K562 (cell line): ENCODE data around the gene CCR9. TPM values are rescaled to one million over a fixed set of nuclear protein-coding genes. Genes with fewer than 3 reads are reported as not detected.

Source experiments
- ATF3 ChIP-seq, 2 experiments: fragments of 450-650 bp in 1 of 2; sonication (generic) in 1 of 2; formaldehyde crosslinking in 1 of 2; IDR thresholded peaks in 1 of 2; conservative IDR thresholded peaks in 1 of 2; 2 replicates each; pipeline versions ENCODE4 v1.6.1 to v1.8.1; 2016 to 2023; ENCODE audit warnings: mild to moderate bottlenecking in 2 of 2, moderate library complexity in 2 of 2, inconsistent platforms in 1 of 2, missing genetic modification reagents in 1 of 2
- CHAMP1 ChIP-seq: fragments of 450-650 bp; IDR thresholded peaks from 2 replicates; pipeline ENCODE4 v1.6.1; 2016; ENCODE audit warnings: mild to moderate bottlenecking
- CXXC5 ChIP-seq: fragments of 250-450 bp; sonication (Bioruptor Pico); IDR thresholded peaks from 2 replicates; pipeline ENCODE4 v1.8.0; 2022; ENCODE audit warnings: inconsistent platforms, mild to moderate bottlenecking, moderate library complexity
- EHMT2 ChIP-seq: fragments of 450-650 bp; IDR thresholded peaks from 2 replicates; pipeline ENCODE4 v1.6.1; 2018; ENCODE audit warnings: antibody characterized with exemption
- FOXM1 ChIP-seq, 2 experiments: fragments of 450-650 bp in 1 of 2; sonication (generic) in 1 of 2; formaldehyde crosslinking in 1 of 2; IDR thresholded peaks; 2 replicates each; pipeline versions ENCODE4 v1.6.1 to v1.9.0; 2017 to 2022; ENCODE audit warnings: low read depth in 2 of 2, mild to moderate bottlenecking in 2 of 2, missing genetic modification reagents in 1 of 2, moderate library complexity in 1 of 2
- HDAC1 ChIP-seq, 2 experiments: fragments of 450-650 bp; IDR thresholded peaks; 2 replicates each; pipeline ENCODE4 v1.6.1; 2016 to 2017; ENCODE audit warnings: inconsistent platforms in 1 of 2, mild to moderate bottlenecking in 1 of 2, moderate library complexity in 1 of 2
- HNRNPL ChIP-seq: fragments of 200-400 bp; formaldehyde crosslinking; IDR thresholded peaks from 2 replicates; pipeline ENCODE4 v1.6.1; 2017; ENCODE audit warnings: low read depth, mild to moderate bottlenecking, low read length
- HOXB6 ChIP-seq: fragments of 250-450 bp; sonication (Bioruptor Pico); IDR thresholded peaks from 2 replicates; pipeline ENCODE4 v1.5.1; 2022; ENCODE audit warnings: mild to moderate bottlenecking, borderline replicate concordance
- JUNB ChIP-seq: fragments of 450-650 bp; formaldehyde crosslinking; conservative IDR thresholded peaks from 2 replicates; pipeline ENCODE4 v1.4.0; 2020; ENCODE audit warnings: mild to moderate bottlenecking
- JUND ChIP-seq, 2 experiments: IDR thresholded peaks; 2 replicates in 1 of 2; 3 replicates in 1 of 2; pipeline ENCODE4 v1.6.1; 2011; ENCODE audit warnings: borderline replicate concordance in 2 of 2, low read depth in 2 of 2, low read length in 2 of 2, improper control_type of control experiment in 1 of 2, missing biosample characterization in 1 of 2, missing genetic modification characterization in 1 of 2, missing genetic modification reagents in 1 of 2
- KLF16 ChIP-seq: IDR thresholded peaks from 2 replicates; pipeline ENCODE4 v1.6.1; 2016; ENCODE audit warnings: antibody characterized with exemption
- MAZ ChIP-seq, 2 experiments: fragments of 450-650 bp in 1 of 2; sonication (generic) in 1 of 2; formaldehyde crosslinking; IDR thresholded peaks in 1 of 2; conservative IDR thresholded peaks in 1 of 2; 2 replicates each; pipeline versions ENCODE4 v1.4.0 to v1.5.0; 2020; ENCODE audit warnings: mild to moderate bottlenecking in 1 of 2, missing genetic modification reagents in 1 of 2
- NCOR1 ChIP-seq: fragments of 450-650 bp; IDR thresholded peaks from 2 replicates; pipeline ENCODE4 v1.6.1; 2016; ENCODE audit warnings: mild to moderate bottlenecking, moderate library complexity
- OTX1 ChIP-seq: fragments of 450-650 bp; formaldehyde crosslinking; IDR thresholded peaks from 2 replicates; pipeline ENCODE4 v1.4.0; 2022; ENCODE audit warnings: mild to moderate bottlenecking
- RHOXF2B ChIP-seq: fragments of 250-450 bp; sonication (Bioruptor Pico); conservative IDR thresholded peaks from 2 replicates; pipeline ENCODE4 v1.5.1; 2021
- SLC30A9 ChIP-seq: fragments of 250-450 bp; sonication (Bioruptor Pico); IDR thresholded peaks from 2 replicates; pipeline ENCODE4 v1.8.0; 2022; ENCODE audit warnings: mild to moderate bottlenecking, moderate library complexity
- SUPT5H ChIP-seq: fragments of 450-650 bp; IDR thresholded peaks from 2 replicates; pipeline ENCODE4 v1.6.1; 2016
- THRA ChIP-seq: fragments of 450-650 bp; IDR thresholded peaks from 2 replicates; pipeline ENCODE4 v1.6.1; 2017; ENCODE audit warnings: mild to moderate bottlenecking, moderate library complexity
- ZNF165 ChIP-seq: fragments of 250-450 bp; sonication (Bioruptor Pico); IDR thresholded peaks from 2 replicates; pipeline ENCODE4 v1.4.0; 2020; ENCODE audit warnings: borderline replicate concordance
- ZNF184 ChIP-seq: sonication (generic); formaldehyde crosslinking; IDR thresholded peaks from 2 replicates; pipeline ENCODE4 v1.5.0; 2020; ENCODE audit warnings: missing genetic modification reagents
- ZNF277 ChIP-seq: fragments of 250-450 bp; sonication (Bioruptor Pico); IDR thresholded peaks from 2 replicates; pipeline ENCODE4 v1.8.0; 2022; ENCODE audit warnings: inconsistent platforms, mild to moderate bottlenecking, moderate library complexity, borderline replicate concordance
- ZNF77 ChIP-seq: fragments of 250-450 bp; sonication (Bioruptor Pico); IDR thresholded peaks from 2 replicates; pipeline ENCODE4 v1.5.0; 2020
- polyA plus RNA-seq, 8 experiments: library from polyadenylated mRNA; depleted of rRNA in 4 of 8; stranded (reverse) in 5 of 8; unstranded in 3 of 8; fragments of >200 nt; fragmentation: Nextera tagmentation in 2 of 8; fragmentation: Illumina TruSeq in 1 of 8; extraction: Ambion mirVana in 2 of 8; extraction: Trizol in 1 of 8; gene quantifications; 2 replicates each; pipeline versions ENCODE4 v1.2.1 to v1.2.3, GENCODE V29; 2011 to 2014; ENCODE audit warnings: inconsistent platforms in 1 of 8, missing spikeins in 1 of 8
- total RNA-seq, 7 experiments: library from RNA; depleted of rRNA in 6 of 7; stranded (reverse); fragments of >200 nt in 6 of 7; fragmentation: Illumina TruSeq in 2 of 7; extraction: Trizol in 2 of 7; gene quantifications; 2 replicates each; pipeline versions ENCODE4 v1.2.1 to v1.2.3, GENCODE V29; 2011 to 2021; ENCODE audit warnings: low replicate concordance in 1 of 7

The CCR9 gene
- total and polyA plus RNA-seq, 9 of the 15 experiments (the other 6 are each of a cell fraction or from before 2014, with no cell fraction given): not detected

- TF ChIP-seq ZNF184 (CRISPR knock-in tag): no peak
- TF ChIP-seq ATF3 (IDR thresholded peaks at IDR 0.05): no peak
- no peak for TF ChIP-seq ATF3 (CRISPR knock-in tag; conservative IDR thresholded peaks at IDR 0.05)
- TF ChIP-seq SUPT5H: no peak
- TF ChIP-seq HDAC1 (IDR thresholded peaks at IDR 0.05): peak in 1 of 2 experiments; percentile 44; a peak in 1 of 4 replicates
- no peak for TF ChIP-seq HNRNPL
- TF ChIP-seq EHMT2: 0 out of 2 replicates have a peak, but pooled peaks have one; percentile 30
- peak; percentile 32; the same call in 1 of the 2 replicates for TF ChIP-seq JUND (IDR thresholded peaks at IDR 0.05; ENCODE audit: borderline replicate concordance, low read depth, low read length)
- no peak; the same call in 2 of the 3 replicates for TF ChIP-seq JUND (tag; IDR thresholded peaks at IDR 0.05; ENCODE audit: borderline replicate concordance, low read depth, low read length)
- peak; percentile 79 for TF ChIP-seq KLF16
- no peak for TF ChIP-seq THRA
- TF ChIP-seq SLC30A9: no peak
- TF ChIP-seq RHOXF2B (CRISPR knock-in tag): no peak
- peak; percentile 89 for TF ChIP-seq NCOR1
- TF ChIP-seq ZNF277 (CRISPR knock-in tag): no peak
- peak; percentile 84 for TF ChIP-seq FOXM1 (IDR thresholded peaks at IDR 0.05; ENCODE audit: low read depth)
- no peak for TF ChIP-seq FOXM1 (CRISPR knock-in tag; IDR thresholded peaks at IDR 0.05; ENCODE audit: low read depth)
- TF ChIP-seq CXXC5 (CRISPR knock-in tag): peak; percentile 63
- TF ChIP-seq HOXB6: no peak
- TF ChIP-seq ZNF77 (CRISPR knock-in tag): no peak
- no peak for TF ChIP-seq OTX1 (CRISPR knock-in tag)
- peak; percentile 94 for TF ChIP-seq CHAMP1
- no peak for TF ChIP-seq JUNB (CRISPR knock-in tag)
- peak in 1 of 2 experiments; percentile 25; a peak in 1 of 4 replicates for TF ChIP-seq MAZ (CRISPR knock-in tag; conservative IDR thresholded peaks at IDR 0.05 in 1 of 2, IDR thresholded peaks at IDR 0.05 in 1 of 2)
- TF ChIP-seq ZNF165 (CRISPR knock-in tag): no peak
Observed at GRCh38 chr3:45858809-45859543, 27.4 kb upstream of the CCR9 start (continued).
